HepG2 (cell line): ENCODE measurements around the gene IQGAP2. TPM values are rescaled to one million over a fixed set of nuclear protein-coding genes. Genes with fewer than 3 reads are reported as not detected.
A peak's percentile ranks its signal among the peaks of the same experiment; 100 is the strongest.

Experiments
- FOXA3 ChIP-seq: IDR thresholded peaks from 2 replicates; pipeline ENCODE4 v1.6.1; 2016; ENCODE audit warnings: missing genetic modification reagents, missing compliant biosample characterization
- FOXJ3 ChIP-seq: sonication (generic); formaldehyde crosslinking; IDR thresholded peaks from 2 replicates; pipeline ENCODE4 v1.4.0; 2020; ENCODE audit warnings: missing genetic modification reagents, mild to moderate bottlenecking, borderline replicate concordance
- FOXP1 ChIP-seq, 2 experiments: fragments of 450-650 bp in 1 of 2; IDR thresholded peaks; 2 replicates each; pipeline ENCODE4 v1.6.1; 2017 to 2018; ENCODE audit warnings: antibody characterized with exemption in 1 of 2
- HNF4G ChIP-seq, 2 experiments: sonication (generic) in 1 of 2; formaldehyde crosslinking in 1 of 2; IDR thresholded peaks; 2 replicates each; pipeline versions ENCODE4 v1.4.0 to v1.6.1; 2011 to 2020; ENCODE audit warnings: borderline replicate concordance in 2 of 2, low read depth in 2 of 2, mild to moderate bottlenecking in 2 of 2, low read length in 1 of 2, missing genetic modification reagents in 1 of 2, moderate library complexity in 1 of 2
- RNF2 ChIP-seq: fragments of 450-650 bp; conservative IDR thresholded peaks from 2 replicates; pipeline ENCODE4 v1.6.1; 2016; ENCODE audit warnings: low read depth
- RXRA ChIP-seq: sonication (generic); formaldehyde crosslinking; IDR thresholded peaks from 2 replicates; pipeline ENCODE4 v1.5.1; 2020; ENCODE audit warnings: missing genetic modification reagents
- TCF7 ChIP-seq: sonication (generic); IDR thresholded peaks from 2 replicates; pipeline ENCODE4 v1.6.1; 2016; ENCODE audit warnings: antibody characterized with exemption, low read depth
- ZNF644 ChIP-seq: IDR thresholded peaks from 2 replicates; pipeline ENCODE4 v1.6.1; 2016; ENCODE audit warnings: low read depth
- ZNF773 ChIP-seq: sonication (generic); formaldehyde crosslinking; IDR thresholded peaks from 2 replicates; pipeline ENCODE4 v1.4.0; 2020; ENCODE audit warnings: missing genetic modification reagents, borderline replicate concordance
- polyA plus RNA-seq, 8 experiments: library from polyadenylated mRNA; depleted of rRNA in 3 of 8; stranded (reverse) in 7 of 8; unstranded in 1 of 8; fragments of >200 nt; fragmentation: Illumina TruSeq in 4 of 8; extraction: Trizol in 4 of 8; gene quantifications; 2 replicates each; pipeline versions ENCODE4 v1.2.1 to v1.2.3, GENCODE V29; 2011 to 2016; ENCODE audit warnings: low read depth in 4 of 8, missing spikeins in 1 of 8, mixed read lengths in 1 of 8; ENCODE audit not compliant: insufficient read depth in 1 of 8
- total RNA-seq, 5 experiments: library from RNA; depleted of rRNA; stranded (reverse); fragments of >200 nt; fragmentation: Illumina TruSeq; extraction: Trizol; gene quantifications; 2 replicates each; pipeline ENCODE4 v1.2.3, GENCODE V29; 2016; ENCODE audit warnings: low read depth in 1 of 5
- TF ChIP-seq, protein P1 (sequence below): sonication (generic); formaldehyde crosslinking; IDR thresholded peaks from 2 replicates; pipeline ENCODE4 v1.8.0; 2023; ENCODE audit warnings: mild to moderate bottlenecking, missing genetic modification reagents
- TF ChIP-seq, protein P2 (sequence below): sonication (generic); formaldehyde crosslinking; IDR thresholded peaks from 2 replicates; pipeline ENCODE4 v1.8.1; 2023; ENCODE audit warnings: mild to moderate bottlenecking, missing genetic modification reagents, borderline replicate concordance
- TF ChIP-seq, protein P3 (sequence below): sonication (generic); formaldehyde crosslinking; IDR thresholded peaks from 2 replicates; pipeline ENCODE4 v1.4.0; 2020; ENCODE audit warnings: missing genetic modification reagents
- TF ChIP-seq, protein P4 (sequence below): sonication (generic); formaldehyde crosslinking; IDR thresholded peaks from 2 replicates; pipeline ENCODE4 v1.5.1; 2020; ENCODE audit warnings: missing genetic modification reagents, mild to moderate bottlenecking, borderline replicate concordance
- TF ChIP-seq, protein P5 (sequence below): sonication (generic); formaldehyde crosslinking; conservative IDR thresholded peaks from 2 replicates; pipeline ENCODE4 v1.4.0; 2020; ENCODE audit warnings: mild to moderate bottlenecking, missing genetic modification reagents, moderate library complexity
- TF ChIP-seq, protein P6 (sequence below): IDR thresholded peaks from 2 replicates; pipeline ENCODE4 v1.6.1; 2016; ENCODE audit warnings: missing compliant biosample characterization, missing genetic modification reagents, borderline replicate concordance
- TF ChIP-seq, protein P7 (sequence below): IDR thresholded peaks from 2 replicates; pipeline ENCODE4 v1.6.1; 2016; ENCODE audit warnings: control low read depth
- TF ChIP-seq, protein P8 (sequence below): IDR thresholded peaks from 2 replicates; pipeline ENCODE4 v1.6.1; 2016; ENCODE audit warnings: mild to moderate bottlenecking, missing biosample characterization, missing genetic modification reagents

Gene IQGAP2
- total and polyA plus RNA-seq, 2 of the 13 experiments (the other 11 are each of a cell fraction or from before 2014, with no cell fraction given): 35.2 to 83.3 TPM

DNA sequence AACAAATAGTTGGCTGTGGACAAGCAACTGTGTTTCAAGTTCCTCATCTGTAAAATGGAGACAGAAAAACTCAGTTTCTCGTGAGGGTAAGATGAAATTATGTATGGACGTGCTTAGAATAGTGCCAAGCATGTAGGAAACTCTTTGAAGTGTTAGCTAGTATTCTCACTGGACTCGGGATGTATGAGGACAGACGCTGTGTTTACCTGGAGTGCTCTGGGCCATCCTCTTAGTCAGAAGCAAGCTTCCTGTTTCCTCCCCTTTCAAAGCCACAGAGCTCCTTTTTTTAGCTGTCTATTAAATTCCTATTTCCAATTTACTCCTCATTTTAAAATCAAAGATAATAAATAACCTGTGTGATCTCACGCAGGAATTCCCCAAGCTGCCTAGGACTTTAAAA is 23.8 kb upstream of the IQGAP2 start (continued):
- TF ChIP-seq, protein P1, sequence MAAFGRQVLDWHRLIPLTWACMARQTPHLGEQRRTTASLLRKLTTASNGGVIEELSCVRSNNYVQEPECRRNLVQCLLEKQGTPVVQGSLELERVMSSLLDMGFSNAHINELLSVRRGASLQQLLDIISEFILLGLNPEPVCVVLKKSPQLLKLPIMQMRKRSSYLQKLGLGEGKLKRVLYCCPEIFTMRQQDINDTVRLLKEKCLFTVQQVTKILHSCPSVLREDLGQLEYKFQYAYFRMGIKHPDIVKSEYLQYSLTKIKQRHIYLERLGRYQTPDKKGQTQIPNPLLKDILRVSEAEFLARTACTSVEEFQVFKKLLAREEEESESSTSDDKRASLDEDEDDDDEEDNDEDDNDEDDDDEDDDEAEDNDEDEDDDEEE (CRISPR knock-in tag): no peak
- no peak for TF ChIP-seq ZNF644
- TF ChIP-seq, protein P2, sequence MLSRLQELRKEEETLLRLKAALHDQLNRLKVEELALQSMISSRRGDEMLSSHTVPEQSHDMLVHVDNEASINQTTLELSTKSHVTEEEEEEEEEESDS: no peak
- peak; percentile 61; the same call in 1 of the 2 replicates for TF ChIP-seq TCF7
- TF ChIP-seq, protein P3, sequence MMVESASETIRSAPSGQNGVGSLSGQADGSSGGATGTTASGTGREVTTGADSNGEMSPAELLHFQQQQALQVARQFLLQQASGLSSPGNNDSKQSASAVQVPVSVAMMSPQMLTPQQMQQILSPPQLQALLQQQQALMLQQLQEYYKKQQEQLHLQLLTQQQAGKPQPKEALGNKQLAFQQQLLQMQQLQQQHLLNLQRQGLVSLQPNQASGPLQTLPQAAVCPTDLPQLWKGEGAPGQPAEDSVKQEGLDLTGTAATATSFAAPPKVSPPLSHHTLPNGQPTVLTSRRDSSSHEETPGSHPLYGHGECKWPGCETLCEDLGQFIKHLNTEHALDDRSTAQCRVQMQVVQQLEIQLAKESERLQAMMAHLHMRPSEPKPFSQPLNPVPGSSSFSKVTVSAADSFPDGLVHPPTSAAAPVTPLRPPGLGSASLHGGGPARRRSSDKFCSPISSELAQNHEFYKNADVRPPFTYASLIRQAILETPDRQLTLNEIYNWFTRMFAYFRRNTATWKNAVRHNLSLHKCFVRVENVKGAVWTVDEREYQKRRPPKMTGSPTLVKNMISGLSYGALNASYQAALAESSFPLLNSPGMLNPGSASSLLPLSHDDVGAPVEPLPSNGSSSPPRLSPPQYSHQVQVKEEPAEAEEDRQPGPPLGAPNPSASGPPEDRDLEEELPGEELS (CRISPR knock-in tag): peak; percentile 28; the same call in 1 of the 2 replicates
- TF ChIP-seq FOXJ3 (CRISPR knock-in tag): no peak
- TF ChIP-seq FOXP1 (IDR thresholded peaks at IDR 0.05): no peak
- TF ChIP-seq FOXP1 (CRISPR knock-in tag; IDR thresholded peaks at IDR 0.05): peak; percentile 61
- TF ChIP-seq, protein P4, sequence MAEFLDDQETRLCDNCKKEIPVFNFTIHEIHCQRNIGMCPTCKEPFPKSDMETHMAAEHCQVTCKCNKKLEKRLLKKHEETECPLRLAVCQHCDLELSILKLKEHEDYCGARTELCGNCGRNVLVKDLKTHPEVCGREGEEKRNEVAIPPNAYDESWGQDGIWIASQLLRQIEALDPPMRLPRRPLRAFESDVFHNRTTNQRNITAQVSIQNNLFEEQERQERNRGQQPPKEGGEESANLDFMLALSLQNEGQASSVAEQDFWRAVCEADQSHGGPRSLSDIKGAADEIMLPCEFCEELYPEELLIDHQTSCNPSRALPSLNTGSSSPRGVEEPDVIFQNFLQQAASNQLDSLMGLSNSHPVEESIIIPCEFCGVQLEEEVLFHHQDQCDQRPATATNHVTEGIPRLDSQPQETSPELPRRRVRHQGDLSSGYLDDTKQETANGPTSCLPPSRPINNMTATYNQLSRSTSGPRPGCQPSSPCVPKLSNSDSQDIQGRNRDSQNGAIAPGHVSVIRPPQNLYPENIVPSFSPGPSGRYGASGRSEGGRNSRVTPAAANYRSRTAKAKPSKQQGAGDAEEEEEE: no peak
- TF ChIP-seq HNF4G (IDR thresholded peaks at IDR 0.05; ENCODE audit: borderline replicate concordance, low read depth, low read length): no peak
- no peak for TF ChIP-seq HNF4G (CRISPR knock-in tag; IDR thresholded peaks at IDR 0.05; ENCODE audit: borderline replicate concordance, low read depth)
- no peak for TF ChIP-seq RXRA
- TF ChIP-seq, protein P5, sequence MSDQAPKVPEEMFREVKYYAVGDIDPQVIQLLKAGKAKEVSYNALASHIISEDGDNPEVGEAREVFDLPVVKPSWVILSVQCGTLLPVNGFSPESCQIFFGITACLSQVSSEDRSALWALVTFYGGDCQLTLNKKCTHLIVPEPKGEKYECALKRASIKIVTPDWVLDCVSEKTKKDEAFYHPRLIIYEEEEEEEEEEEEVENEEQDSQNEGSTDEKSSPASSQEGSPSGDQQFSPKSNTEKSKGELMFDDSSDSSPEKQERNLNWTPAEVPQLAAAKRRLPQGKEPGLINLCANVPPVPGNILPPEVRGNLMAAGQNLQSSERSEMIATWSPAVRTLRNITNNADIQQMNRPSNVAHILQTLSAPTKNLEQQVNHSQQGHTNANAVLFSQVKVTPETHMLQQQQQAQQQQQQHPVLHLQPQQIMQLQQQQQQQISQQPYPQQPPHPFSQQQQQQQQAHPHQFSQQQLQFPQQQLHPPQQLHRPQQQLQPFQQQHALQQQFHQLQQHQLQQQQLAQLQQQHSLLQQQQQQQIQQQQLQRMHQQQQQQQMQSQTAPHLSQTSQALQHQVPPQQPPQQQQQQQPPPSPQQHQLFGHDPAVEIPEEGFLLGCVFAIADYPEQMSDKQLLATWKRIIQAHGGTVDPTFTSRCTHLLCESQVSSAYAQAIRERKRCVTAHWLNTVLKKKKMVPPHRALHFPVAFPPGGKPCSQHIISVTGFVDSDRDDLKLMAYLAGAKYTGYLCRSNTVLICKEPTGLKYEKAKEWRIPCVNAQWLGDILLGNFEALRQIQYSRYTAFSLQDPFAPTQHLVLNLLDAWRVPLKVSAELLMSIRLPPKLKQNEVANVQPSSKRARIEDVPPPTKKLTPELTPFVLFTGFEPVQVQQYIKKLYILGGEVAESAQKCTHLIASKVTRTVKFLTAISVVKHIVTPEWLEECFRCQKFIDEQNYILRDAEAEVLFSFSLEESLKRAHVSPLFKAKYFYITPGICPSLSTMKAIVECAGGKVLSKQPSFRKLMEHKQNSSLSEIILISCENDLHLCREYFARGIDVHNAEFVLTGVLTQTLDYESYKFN (CRISPR knock-in tag): peak; percentile 50
- TF ChIP-seq FOXA3: peak; percentile 61
- TF ChIP-seq, protein P6, sequence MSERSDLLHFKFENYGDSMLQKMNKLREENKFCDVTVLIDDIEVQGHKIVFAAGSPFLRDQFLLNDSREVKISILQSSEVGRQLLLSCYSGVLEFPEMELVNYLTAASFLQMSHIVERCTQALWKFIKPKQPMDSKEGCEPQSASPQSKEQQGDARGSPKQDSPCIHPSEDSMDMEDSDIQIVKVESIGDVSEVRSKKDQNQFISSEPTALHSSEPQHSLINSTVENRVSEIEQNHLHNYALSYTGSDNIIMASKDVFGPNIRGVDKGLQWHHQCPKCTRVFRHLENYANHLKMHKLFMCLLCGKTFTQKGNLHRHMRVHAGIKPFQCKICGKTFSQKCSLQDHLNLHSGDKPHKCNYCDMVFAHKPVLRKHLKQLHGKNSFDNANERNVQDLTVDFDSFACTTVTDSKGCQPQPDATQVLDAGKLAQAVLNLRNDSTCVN (CRISPR knock-in tag): no peak
- no peak for TF ChIP-seq RNF2
- TF ChIP-seq, protein P7, sequence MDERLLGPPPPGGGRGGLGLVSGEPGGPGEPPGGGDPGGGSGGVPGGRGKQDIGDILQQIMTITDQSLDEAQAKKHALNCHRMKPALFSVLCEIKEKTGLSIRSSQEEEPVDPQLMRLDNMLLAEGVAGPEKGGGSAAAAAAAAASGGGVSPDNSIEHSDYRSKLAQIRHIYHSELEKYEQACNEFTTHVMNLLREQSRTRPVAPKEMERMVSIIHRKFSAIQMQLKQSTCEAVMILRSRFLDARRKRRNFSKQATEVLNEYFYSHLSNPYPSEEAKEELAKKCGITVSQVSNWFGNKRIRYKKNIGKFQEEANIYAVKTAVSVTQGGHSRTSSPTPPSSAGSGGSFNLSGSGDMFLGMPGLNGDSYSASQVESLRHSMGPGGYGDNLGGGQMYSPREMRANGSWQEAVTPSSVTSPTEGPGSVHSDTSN (CRISPR knock-in tag): no peak
- TF ChIP-seq, protein P8, sequence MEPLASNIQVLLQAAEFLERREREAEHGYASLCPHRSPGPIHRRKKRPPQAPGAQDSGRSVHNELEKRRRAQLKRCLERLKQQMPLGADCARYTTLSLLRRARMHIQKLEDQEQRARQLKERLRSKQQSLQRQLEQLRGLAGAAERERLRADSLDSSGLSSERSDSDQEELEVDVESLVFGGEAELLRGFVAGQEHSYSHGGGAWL (CRISPR knock-in tag): no peak
- no peak for TF ChIP-seq ZNF773 (CRISPR knock-in tag)
